RPMI8226 (cell line): Measurements from ENCODE around the gene SETD7.

Experiments used
- DNase-seq: peaks from one replicate; pipeline ENCODE4 v3.0.0-alpha.2; 2015

SETD7 gene

GRCh38 chr4:139556071-139556723 is at the start of gene SETD7:
Gene SETD7, minus strand, starts transcription at chr4:139556219. Its CDS starts 82 bp downstream, at chr4:139556137.
- peak; percentile 83 for DNase-seq

- no peak for DNase-seq
Observed at GRCh38 chr4:139605516-139605915, 49.5 kb upstream of the SETD7 start.

GRCh38 chr4:139603576-139604410 is 47.8 kb upstream of the SETD7 start:
- DNase-seq: peak; percentile 61

GRCh38 chr4:139602776-139603360 is 46.8 kb upstream of the SETD7 start:
- no peak for DNase-seq

- no peak for DNase-seq
Observed at GRCh38 chr4:139600662-139601061, 44.6 kb upstream of the SETD7 start.

GRCh38 chr4:139599594-139600374 is 43.8 kb upstream of the SETD7 start:
- DNase-seq: no peak

GRCh38 chr4:139599076-139599475 is 43.1 kb upstream of the SETD7 start:
- no peak for DNase-seq

- DNase-seq: no peak
Observed at GRCh38 chr4:139596684-139597279, 40.8 kb upstream of the SETD7 start.

- DNase-seq: no peak
Observed at GRCh38 chr4:139596034-139596683, 40.1 kb upstream of the SETD7 start.

- no peak for DNase-seq
Observed at GRCh38 chr4:139594591-139595185, 38.7 kb upstream of the SETD7 start.

- DNase-seq: no peak
Observed at GRCh38 chr4:139593091-139593564, 37.1 kb upstream of the SETD7 start.

GRCh38 chr4:139589336-139590018 is 33.5 kb upstream of the SETD7 start:
- DNase-seq: no peak

GRCh38 chr4:139587446-139587845 is 31.4 kb upstream of the SETD7 start:
- DNase-seq: no peak

GRCh38 chr4:139585473-139585872 is 29.5 kb upstream of the SETD7 start:
- DNase-seq: no peak

GRCh38 chr4:139584784-139585183 is 28.8 kb upstream of the SETD7 start:
- no peak for DNase-seq

- no peak for DNase-seq
Observed at GRCh38 chr4:139584013-139584412, 28.0 kb upstream of the SETD7 start.

- no peak for DNase-seq
Observed at GRCh38 chr4:139582044-139582443, 26.0 kb upstream of the SETD7 start.

- DNase-seq: no peak
Observed at GRCh38 chr4:139581096-139581495, 25.1 kb upstream of the SETD7 start.

- no peak for DNase-seq
Observed at GRCh38 chr4:139576219-139576618, 20.2 kb upstream of the SETD7 start.

- no peak for DNase-seq
Observed at GRCh38 chr4:139575072-139575471, 19.1 kb upstream of the SETD7 start.

GRCh38 chr4:139574641-139575040 is 18.6 kb upstream of the SETD7 start:
- DNase-seq: no peak
